ENCODE data around the gene RAB44.

GRCh38 chr6:36677753-36678487 lies 19.7 kb upstream of the RAB44 start:
- no peak for TF ChIP-seq POLR2A (IDR thresholded peaks at IDR 0.05; ENCODE audit: low read depth, low read length)
- no peak for TF ChIP-seq POLR2AphosphoS5 (IDR thresholded peaks at IDR 0.05; ENCODE audit: low read depth, low read length)
- TF ChIP-seq TAF1 (IDR thresholded peaks at IDR 0.05; ENCODE audit: low read depth, low read length) = no peak
- no peak for TF ChIP-seq PAX5 (IDR thresholded peaks at IDR 0.05; ENCODE audit: insufficient read depth, low read length, severe bottlenecking)
- no peak for TF ChIP-seq SPI1 (IDR thresholded peaks at IDR 0.05; ENCODE audit: low read depth, low read length)

Measured in GM12891 (cell line).